GM12878 (cell line): ENCODE measurements around the gene DUSP15. TPM values are rescaled to one million over a fixed set of nuclear protein-coding genes. Genes with fewer than 3 reads are reported as not detected.

Source experiments
- ATAC-seq: fragments of 200-7000 bp; cut with Tn5 transposase; 3 replicates; pipeline ENCODE4 v1.9.1; 2020; ENCODE audit warnings: mild to moderate bottlenecking, moderate library complexity
- BruUV-seq: library from RNA; stranded (reverse); fragments of 400-500 nt; replicated peaks from 2 replicates; lab custom pipeline; 2021; lab: Mats Ljungman, UMichigan
- CTCF ChIA-PET: fragments of 300-600 bp; sonication (Branson Sonifier 250); formaldehyde crosslinking; extraction: SDS; loops from one replicate; lab custom pipeline; 2021; ENCODE audit warnings: inconsistent platforms; lab: Yijun Ruan, JAX
- POLR2A ChIA-PET: fragments of 350-600 bp; formaldehyde crosslinking; extraction: SDS; loops from one replicate; lab custom pipeline; 2021; ENCODE audit warnings: inconsistent platforms; lab: Charles Lee
- RAD21 ChIA-PET: fragments of 300-600 bp; sonication (Branson Sonifier 250); formaldehyde crosslinking; loops from one replicate; lab custom pipeline; 2023; ENCODE audit warnings: antibody characterized with exemption; ENCODE audit not compliant: unreplicated experiment; lab: Charles Lee
- SMC1A ChIA-PET: fragments of 300-600 bp; sonication (Branson Sonifier 250); formaldehyde crosslinking; loops from one replicate; lab custom pipeline; 2023; ENCODE audit not compliant: unreplicated experiment, uncharacterized antibody; lab: Charles Lee
- DNase-seq: peaks from one replicate; pipeline ENCODE4 v3.0.0-alpha.2; 2011; ENCODE audit warnings: low read depth, low spot score
- FAIRE-seq: peaks from 3 replicates; lab custom pipeline; 2011; peaks lifted over from hg19 to GRCh38; lab: Jason Lieb, UNC
- H2AFZ ChIP-seq: 2 replicates; pipeline ENCODE4 v1.6.0; 2011; ENCODE audit warnings: low read depth, low read length, control low read depth; ENCODE audit not compliant: control insufficient read depth
- H3K27ac ChIP-seq: 2 replicates; pipeline ENCODE4 v1.5.1; 2011; ENCODE audit warnings: control low read depth; ENCODE audit not compliant: control insufficient read depth, insufficient read depth
- H3K27me3 ChIP-seq, 2 experiments: replicated peaks in 1 of 2; 2 replicates each; pipeline versions ENCODE4 v1.6.0 to v1.6.1; 2011; ENCODE audit warnings: low read length in 1 of 2; ENCODE audit not compliant: control insufficient read depth in 2 of 2, insufficient read depth in 2 of 2
- H3K36me3 ChIP-seq, 2 experiments: 2 replicates each; pipeline ENCODE4 v1.5.1; 2011; ENCODE audit warnings: low read length in 1 of 2; ENCODE audit not compliant: control insufficient read depth in 2 of 2, insufficient read depth in 2 of 2
- H3K4me1 ChIP-seq: 2 replicates; pipeline ENCODE4 v1.6.1; 2011; ENCODE audit warnings: mild to moderate bottlenecking, low read length, moderate library complexity, mixed read lengths; ENCODE audit not compliant: control insufficient read depth, insufficient read depth
- H3K4me2 ChIP-seq: 2 replicates; pipeline ENCODE4 v1.6.0; 2011; ENCODE audit warnings: control low read depth; ENCODE audit not compliant: control insufficient read depth, insufficient read depth
- H3K4me3 ChIP-seq: fragments of 200-600 bp; sonication (generic); 2 replicates; pipeline ENCODE4 v1.5.1; 2016
- H3K79me2 ChIP-seq: 2 replicates; pipeline ENCODE4 v1.6.0; 2011; ENCODE audit warnings: low read length; ENCODE audit not compliant: control insufficient read depth, insufficient read depth
- H3K9ac ChIP-seq: 2 replicates; pipeline ENCODE4 v1.8.0; 2011; ENCODE audit warnings: low read length, control low read depth, mixed read lengths; ENCODE audit not compliant: control insufficient read depth, insufficient read depth
- H3K9me3 ChIP-seq: replicated peaks from 3 replicates; pipeline ENCODE4 v1.5.1; 2011; ENCODE audit warnings: mild to moderate bottlenecking, low read length; ENCODE audit not compliant: control insufficient read depth, insufficient read depth
- H4K20me1 ChIP-seq: 2 replicates; pipeline ENCODE4 v1.6.0; 2011; ENCODE audit not compliant: control insufficient read depth, insufficient read depth
- ATF2 ChIP-seq: IDR thresholded peaks from 2 replicates; pipeline ENCODE4 v1.6.1; 2012; ENCODE audit warnings: low read length, inconsistent platforms
- BCLAF1 ChIP-seq: fragments of 450-650 bp; IDR thresholded peaks from 2 replicates; pipeline ENCODE4 v1.6.1; 2017; ENCODE audit warnings: antibody characterized with exemption, mild to moderate bottlenecking, moderate library complexity
- EP300 ChIP-seq, 2 experiments: fragments of 150-350 bp in 1 of 2; IDR thresholded peaks; 2 replicates each; pipeline ENCODE4 v1.6.1; 2011 to 2012; ENCODE audit warnings: low read depth in 2 of 2, low read length in 2 of 2, borderline replicate concordance in 1 of 2, improper control_type of control experiment in 1 of 2, inconsistent platforms in 1 of 2; ENCODE audit not compliant: control insufficient read depth in 1 of 2
- FOXK2 ChIP-seq: fragments of 450-650 bp; IDR thresholded peaks from 2 replicates; pipeline ENCODE4 v1.6.1; 2017; ENCODE audit warnings: mild to moderate bottlenecking, moderate library complexity
- IRF4 ChIP-seq: IDR thresholded peaks from 2 replicates; pipeline ENCODE4 v1.6.1; 2011; ENCODE audit warnings: low read depth, low read length
- MTA2 ChIP-seq: fragments of 450-650 bp; IDR thresholded peaks from 2 replicates; pipeline ENCODE4 v1.6.1; 2016; ENCODE audit warnings: low read depth, mild to moderate bottlenecking, moderate library complexity
- MTA3 ChIP-seq: IDR thresholded peaks from 2 replicates; pipeline ENCODE4 v1.6.1; 2012; ENCODE audit warnings: low read length, inconsistent platforms, borderline replicate concordance
- NFXL1 ChIP-seq: fragments of 450-650 bp; IDR thresholded peaks from 2 replicates; pipeline ENCODE4 v1.6.1; 2017; ENCODE audit warnings: antibody characterized with exemption, mild to moderate bottlenecking, borderline replicate concordance
- NFYB ChIP-seq: IDR thresholded peaks from 2 replicates; pipeline ENCODE4 v1.6.1; 2011; ENCODE audit warnings: low read depth, mild to moderate bottlenecking, low read length, improper control_type of control experiment, moderate library complexity; ENCODE audit not compliant: insufficient read depth
- RCOR1 ChIP-seq: conservative IDR thresholded peaks from 2 replicates; pipeline ENCODE4 v1.6.1; 2012; ENCODE audit warnings: low read depth, low read length, improper control_type of control experiment
- SREBF2 ChIP-seq: IDR thresholded peaks from 2 replicates; pipeline ENCODE4 v1.6.1; 2012; ENCODE audit warnings: mild to moderate bottlenecking, low read length
- STAT1 ChIP-seq: fragments of 450-650 bp; conservative IDR thresholded peaks from 2 replicates; pipeline ENCODE4 v1.6.1; 2014; ENCODE audit warnings: antibody characterized with exemption, mild to moderate bottlenecking
- TBL1XR1 ChIP-seq: IDR thresholded peaks from 2 replicates; pipeline ENCODE4 v1.6.1; 2012; ENCODE audit warnings: low read depth, low read length, improper control_type of control experiment
- ZBED1 ChIP-seq: IDR thresholded peaks from 2 replicates; pipeline ENCODE4 v1.6.1; 2016; ENCODE audit warnings: borderline replicate concordance
- ZNF274 ChIP-seq: IDR thresholded peaks from one replicate; pipeline ENCODE4 v1.8.0; 2011; ENCODE audit not compliant: insufficient read length, insufficient read depth
- WGBS: methylation state at CpG from one replicate; pipeline ENCODE4 v1.1.6; 2016; ENCODE audit warnings: low lambda C conversion rate; ENCODE audit not compliant: insufficient replicate concordance, insufficient coverage; ENCODE audit errors: missing lambda C conversion rate; 5-methylcytosine and 5-hydroxymethylcytosine counted together
- in situ Hi-C: fragments of 300-500 bp; cut with MboI; formaldehyde crosslinking; loops from 9 replicates; pipeline ENCODE4 v1.14.3; 2018; ENCODE audit warnings: mixed read lengths
- intact Hi-C: fragments of 100-400 bp; cut with micrococcal nuclease; formaldehyde crosslinking; loops from one replicate; pipeline ENCODE4 v1.14.2; 2022; ENCODE audit not compliant: unreplicated experiment
- polyA plus RNA-seq, 11 experiments: library from polyadenylated mRNA; depleted of rRNA in 4 of 11; unstranded in 6 of 11; stranded (reverse) in 5 of 11; fragments of >200 nt; fragmentation: Nextera tagmentation in 4 of 11; fragmentation: Illumina TruSeq in 1 of 11; extraction: Ambion mirVana in 4 of 11; extraction: Trizol in 1 of 11; gene quantifications; 1 replicate in 1 of 11; 2 replicates in 10 of 11; pipeline versions ENCODE4 v1.2.1 to v1.2.3, GENCODE V29; 2011 to 2016; ENCODE audit warnings: inconsistent platforms in 2 of 11, missing spikeins in 2 of 11, low read depth in 1 of 11
- total RNA-seq, 4 experiments: library from RNA; depleted of rRNA in 3 of 4; stranded (reverse); fragments of >200 nt in 3 of 4; fragmentation: Illumina TruSeq in 1 of 4; extraction: Trizol in 1 of 4; gene quantifications; 2 replicates each; pipeline versions ENCODE4 v1.2.1 to v1.2.3, GENCODE V29; 2013 to 2021
- TF ChIP-seq, protein P1 (sequence below): fragments of 450-650 bp; formaldehyde crosslinking; IDR thresholded peaks from 2 replicates; pipeline ENCODE4 v1.4.0; 2020; ENCODE audit warnings: mild to moderate bottlenecking, moderate library complexity

The DUSP15 gene
- total and polyA plus RNA-seq, 10 of the 15 experiments (the other 5 are each of a cell fraction or from before 2014, with no cell fraction given) = 0.06 to 2.5 (median 0.67) TPM; not detected in 1

DNA sequence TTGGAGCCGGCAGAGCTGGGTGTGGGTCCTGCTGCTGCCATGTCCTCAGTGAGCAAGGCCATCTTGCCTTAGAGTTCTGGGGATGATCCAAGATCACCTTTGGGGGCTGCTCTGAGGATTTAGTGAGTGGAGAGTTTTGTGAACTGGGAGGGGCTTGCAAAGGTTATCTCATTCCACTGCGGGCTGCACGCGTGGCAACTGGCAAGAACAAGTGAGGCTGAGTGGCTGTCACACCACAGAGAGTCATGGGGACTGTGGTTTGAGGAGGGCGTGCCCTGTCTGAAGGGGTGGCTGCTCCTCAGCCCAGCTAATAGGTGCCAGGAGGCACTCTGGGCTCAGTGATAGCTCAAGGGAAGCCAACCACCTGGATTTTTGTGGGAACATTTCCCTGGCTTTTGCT lies 37.7 kb upstream of the DUSP15 start:
- no peaks in the 10 kb centered on the region for H3K36me3 ChIP-seq
- no peak for DNase-seq
- intact Hi-C loops = no loop called here
- H3K27ac ChIP-seq = no peak overlapping the region
- no peaks in the 10 kb centered on the region for H4K20me1 ChIP-seq
- H3K9me3 ChIP-seq = no peaks in the 10 kb centered on the region
- WGBS = 45% methylated on average over 5 of the region's 5 CpGs
- H3K27me3 ChIP-seq = no peaks in the 10 kb centered on the region
- no peak overlapping the region for H3K9ac ChIP-seq
- BruUV-seq = no TSS peak
- no peak overlapping the region for H3K4me3 ChIP-seq
- no peak for FAIRE-seq
- no peaks in the 10 kb centered on the region for H3K79me2 ChIP-seq
- SMC1A ChIA-PET = interaction anchor here (1.0 to 2.2 kb wide), 2 partner anchors 10 to 55 kb away, joined by 3 to 5 read pairs; no protein-coding TSS in a partner anchor
- ATAC-seq = peak; percentile 44; the same call in 1 of the 3 replicates
- TF ChIP-seq NFXL1 (no peak), MTA2 (no peak), MTA3 (no peak), SREBF2 (no peak), EP300 (IDR thresholded peaks at IDR 0.05; ENCODE audit: borderline replicate concordance in 1 of 2, control insufficient read depth in 1 of 2, low read depth in 2 of 2, low read length in 2 of 2) (no peak), STAT1 (no peak), NFYB (no peak), FOXK2 (no peak), RCOR1 (no peak), TBL1XR1 (no peak), IRF4 (no peak), ZBED1 (no peak), ZNF274 (no peak), ATF2 (no peak), BCLAF1 (no peak)
- TF ChIP-seq, protein P1, sequence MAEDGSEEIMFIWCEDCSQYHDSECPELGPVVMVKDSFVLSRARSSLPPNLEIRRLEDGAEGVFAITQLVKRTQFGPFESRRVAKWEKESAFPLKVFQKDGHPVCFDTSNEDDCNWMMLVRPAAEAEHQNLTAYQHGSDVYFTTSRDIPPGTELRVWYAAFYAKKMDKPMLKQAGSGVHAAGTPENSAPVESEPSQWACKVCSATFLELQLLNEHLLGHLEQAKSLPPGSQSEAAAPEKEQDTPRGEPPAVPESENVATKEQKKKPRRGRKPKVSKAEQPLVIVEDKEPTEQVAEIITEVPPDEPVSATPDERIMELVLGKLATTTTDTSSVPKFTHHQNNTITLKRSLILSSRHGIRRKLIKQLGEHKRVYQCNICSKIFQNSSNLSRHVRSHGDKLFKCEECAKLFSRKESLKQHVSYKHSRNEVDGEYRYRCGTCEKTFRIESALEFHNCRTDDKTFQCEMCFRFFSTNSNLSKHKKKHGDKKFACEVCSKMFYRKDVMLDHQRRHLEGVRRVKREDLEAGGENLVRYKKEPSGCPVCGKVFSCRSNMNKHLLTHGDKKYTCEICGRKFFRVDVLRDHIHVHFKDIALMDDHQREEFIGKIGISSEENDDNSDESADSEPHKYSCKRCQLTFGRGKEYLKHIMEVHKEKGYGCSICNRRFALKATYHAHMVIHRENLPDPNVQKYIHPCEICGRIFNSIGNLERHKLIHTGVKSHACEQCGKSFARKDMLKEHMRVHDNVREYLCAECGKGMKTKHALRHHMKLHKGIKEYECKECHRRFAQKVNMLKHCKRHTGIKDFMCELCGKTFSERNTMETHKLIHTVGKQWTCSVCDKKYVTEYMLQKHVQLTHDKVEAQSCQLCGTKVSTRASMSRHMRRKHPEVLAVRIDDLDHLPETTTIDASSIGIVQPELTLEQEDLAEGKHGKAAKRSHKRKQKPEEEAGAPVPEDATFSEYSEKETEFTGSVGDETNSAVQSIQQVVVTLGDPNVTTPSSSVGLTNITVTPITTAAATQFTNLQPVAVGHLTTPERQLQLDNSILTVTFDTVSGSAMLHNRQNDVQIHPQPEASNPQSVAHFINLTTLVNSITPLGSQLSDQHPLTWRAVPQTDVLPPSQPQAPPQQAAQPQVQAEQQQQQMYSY (CRISPR knock-in tag) = no peak
- H2AFZ ChIP-seq = no peak overlapping the region
- RAD21 ChIA-PET = interaction anchor here (0.6 kb wide), 1 partner anchor 341 kb away, joined by 3 read pairs; no protein-coding TSS in a partner anchor
- H3K4me1 ChIP-seq = no peaks in the 10 kb centered on the region
- H3K4me2 ChIP-seq = no peak overlapping the region
- POLR2A ChIA-PET = interaction anchor here (0.9 kb wide), 1 partner anchor 57 kb away, joined by 8 read pairs; no protein-coding TSS in a partner anchor
- in situ Hi-C loops = no loop called here
- CTCF ChIA-PET = interaction anchor here (1.6 kb wide), 1 partner anchor 11 kb away, joined by 4 read pairs; no protein-coding TSS in a partner anchor
